GM19328 (cell line): Measurements from ENCODE around the gene PHF12.
"Not testable (repeated sequence)": the region's sequence is repeated elsewhere in the genome, so short reads cannot be mapped to it uniquely, and the experiment has no call there.

Experiments
- ATAC-seq: cut with Tn5 transposase; IDR thresholded peaks from one replicate; pipeline ENCODE4 v1.9.1; 2021; ENCODE audit warnings: mild to moderate bottlenecking, moderate library complexity; ENCODE audit not compliant: unreplicated experiment

PHF12 gene

GRCh38 chr17:28904800-28905199, 46.5 kb downstream of the PHF12 start:
- ATAC-seq: no peak

- ATAC-seq: not testable (repeated sequence)
Measured at GRCh38 chr17:28903546-28903841, 47.8 kb downstream of the PHF12 start.

DNA sequence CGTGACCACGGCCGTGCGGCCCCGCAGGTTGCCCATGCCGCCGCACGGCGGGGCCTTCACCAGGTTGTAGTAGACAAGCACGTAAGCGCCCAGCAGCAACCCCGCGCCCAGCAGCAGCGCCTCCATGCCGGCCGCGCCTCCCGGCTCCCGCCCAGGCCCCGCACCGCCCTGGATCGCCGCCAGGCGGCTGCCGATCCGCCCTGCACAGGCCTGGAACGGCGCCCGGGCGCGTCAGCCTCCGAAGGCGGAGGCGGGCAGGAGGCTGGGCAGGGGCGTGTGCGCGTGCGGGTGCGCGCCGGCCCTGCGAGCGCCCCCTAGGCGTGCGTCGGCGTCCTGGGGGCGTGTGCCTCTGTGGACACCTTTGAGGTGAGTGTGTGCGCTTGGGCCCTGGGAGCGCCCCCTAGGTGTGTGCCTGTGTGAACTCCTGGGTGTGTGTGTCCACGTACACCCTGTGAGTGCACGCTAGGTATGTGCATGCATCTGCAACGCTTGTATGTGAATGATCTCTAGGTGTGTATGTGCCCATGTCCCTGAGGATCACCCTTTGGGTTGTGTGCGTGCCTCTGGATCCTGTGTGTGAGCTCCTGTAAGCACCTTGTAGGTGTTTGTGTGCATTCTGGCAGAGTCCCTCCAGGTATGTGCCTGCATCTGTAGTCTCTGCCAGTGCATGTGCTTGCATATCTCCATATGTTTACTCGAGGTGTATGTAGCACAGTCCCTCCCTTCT, 48.3 kb downstream of the PHF12 start, which contains the start of gene DHRS13:
Gene DHRS13 (minus strand): TSS at position 261 of the 727 bp plus-strand sequence. CDS start 135 bp downstream, at position 126.
- peak; percentile 77 for ATAC-seq

GRCh38 chr17:28901866-28902818, 49.2 kb downstream of the PHF12 start:
- peak; percentile 40 for ATAC-seq

DNA sequence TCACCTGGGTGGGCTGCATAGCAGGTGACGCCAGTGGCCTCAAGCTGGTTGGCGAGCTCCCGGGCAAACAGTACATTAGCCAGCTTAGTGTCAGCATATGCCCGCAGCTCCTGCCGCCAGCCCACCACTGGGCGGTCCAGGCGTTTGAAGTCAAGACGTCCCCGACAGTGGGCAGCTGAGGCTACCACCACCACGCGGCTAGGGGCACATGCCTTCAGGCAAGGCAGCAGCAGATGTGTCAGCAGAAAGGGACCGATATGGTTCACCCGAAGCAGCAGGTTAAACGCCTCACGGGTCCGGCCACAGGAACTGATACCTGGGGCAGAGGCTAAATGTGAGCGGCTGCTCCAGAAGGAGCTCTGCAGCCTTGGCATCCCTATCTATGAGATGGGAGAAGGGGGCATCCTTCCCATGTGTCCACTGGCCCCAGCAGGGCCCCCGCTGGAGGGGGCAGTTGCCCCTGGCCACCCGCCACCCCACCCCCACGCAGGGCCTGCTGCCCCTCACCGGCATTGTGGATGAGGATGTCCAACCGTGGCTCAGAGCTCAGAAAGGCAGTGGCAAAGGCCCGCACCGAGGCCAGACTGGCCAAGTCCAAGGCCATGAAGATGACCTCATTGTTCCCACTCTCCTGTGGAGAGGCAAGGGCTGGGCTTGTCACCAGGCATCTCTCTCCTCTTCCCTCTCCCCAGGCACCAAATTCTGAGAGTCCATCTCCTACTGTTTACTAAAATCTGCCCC, 50.2 kb downstream of the PHF12 start:
- no peak for ATAC-seq

GRCh38 chr17:28899212-28899815, 52.0 kb downstream of the PHF12 start:
- no peak for ATAC-seq

- no peak for ATAC-seq
Measured at GRCh38 chr17:28898527-28898955, 52.8 kb downstream of the PHF12 start.

- ATAC-seq: no peak
Measured at GRCh38 chr17:28897769-28898526, 53.4 kb downstream of the PHF12 start.

GRCh38 chr17:28896884-28897768, 54.2 kb downstream of the PHF12 start, which contains the start of gene FLOT2:
TSS of gene FLOT2 (minus strand) at chr17:28897733. CDS start at chr17:28897574, 159 bp downstream.
- no peak for ATAC-seq

GRCh38 chr17:28896491-28896883, 54.8 kb downstream of the PHF12 start:
- ATAC-seq: no peak

- no peak for ATAC-seq
Measured at GRCh38 chr17:28895794-28896447, 55.4 kb downstream of the PHF12 start.

- ATAC-seq: not testable (repeated sequence)
Measured at GRCh38 chr17:28893248-28894183, 57.8 kb downstream of the PHF12 start.

GRCh38 chr17:28892024-28892423, 59.3 kb downstream of the PHF12 start:
- no peak for ATAC-seq

- no peak for ATAC-seq
Measured at GRCh38 chr17:28891201-28891600, 60.1 kb downstream of the PHF12 start.

- ATAC-seq: no peak
Measured at GRCh38 chr17:28889996-28890395, 61.3 kb downstream of the PHF12 start.

DNA sequence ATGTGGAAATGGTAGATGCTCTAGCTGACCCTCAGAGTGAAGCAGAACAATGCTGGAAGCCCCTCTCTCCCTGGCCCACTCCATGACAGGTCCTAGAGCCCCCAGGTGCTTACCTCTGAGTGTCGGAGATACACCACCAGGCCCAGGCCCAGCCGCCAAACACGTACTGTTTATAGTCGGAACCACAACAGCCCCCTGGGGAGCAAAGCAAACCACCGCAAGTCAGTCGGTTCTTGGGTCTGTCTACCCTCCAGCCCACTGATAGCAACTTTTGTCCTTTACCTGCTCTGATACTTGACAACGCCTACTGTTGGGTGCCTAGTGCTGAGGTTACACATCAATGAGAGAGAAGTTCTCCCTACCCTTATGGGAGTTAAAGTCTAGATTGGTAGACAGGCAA, 62.5 kb downstream of the PHF12 start:
- no peak for ATAC-seq

GRCh38 chr17:28887871-28888471, 63.3 kb downstream of the PHF12 start:
- ATAC-seq: no peak
